ENCODE data around the gene YIF1A. TPM values are rescaled to one million over a fixed set of nuclear protein-coding genes. Genes with fewer than 3 reads are reported as not detected.

Gene YIF1A
- total and polyA plus RNA-seq, 4 donors = 93.0 to 136 (median 117) TPM

DNA sequence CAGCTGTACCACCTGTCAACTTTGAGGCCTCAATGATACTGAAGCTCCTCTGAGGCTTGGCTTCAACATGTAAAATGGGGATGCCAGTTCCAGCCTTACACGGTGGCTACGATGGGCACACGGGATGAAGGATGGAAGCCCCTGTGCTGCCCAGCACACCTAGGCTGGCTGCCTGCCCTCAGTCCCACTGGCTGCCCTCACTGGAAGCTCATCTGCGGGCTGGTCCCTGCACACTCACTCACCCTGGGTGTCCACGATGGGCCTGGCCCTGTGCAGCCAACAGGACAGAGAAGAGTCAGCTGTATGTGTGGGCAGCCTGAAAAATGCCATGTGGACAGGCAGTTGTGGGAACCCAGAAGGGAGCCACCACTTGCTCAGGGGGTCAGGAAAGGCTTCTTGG, 2.2 kb downstream of the YIF1A start:
- Histone ChIP-seq H3K4me3 (ENCODE audit: low read depth in 1 of 3, low read length in 3 of 3) (no peak overlapping the region), H3K36me3 (ENCODE audit: control insufficient read depth in 4 of 4, insufficient read depth in 3 of 4, low read depth in 1 of 4, low read length in 3 of 4) (peaks cover 0 to 5% (median 4%) of the 10 kb centered on the region in 4 donors), H3K4me1 (ENCODE audit: control insufficient read depth in 4 of 4, insufficient read depth in 4 of 4, low read length in 3 of 4) (peaks cover 13 to 50% (median 39%) of the 10 kb centered on the region in 4 donors), H3K27ac (ENCODE audit: low read depth in 1 of 2, low read length in 2 of 2) (no peak overlapping the region), H3K9ac (ENCODE audit: low read depth in 1 of 2, low read length in 2 of 2) (no peak overlapping the region), H3K27me3 (ENCODE audit: control insufficient read depth in 4 of 4, insufficient read depth in 4 of 4, low read length in 3 of 4) (no peaks in the 10 kb centered on the region), H3K9me3 (ENCODE audit: control insufficient read depth in 4 of 4, low read length in 3 of 4) (no peaks in the 10 kb centered on the region)
- 91% methylated on average over 5 of the region's 5 CpGs for WGBS
- DNase-seq (ENCODE audit: low spot score) = no peak
- TF ChIP-seq, protein P1, sequence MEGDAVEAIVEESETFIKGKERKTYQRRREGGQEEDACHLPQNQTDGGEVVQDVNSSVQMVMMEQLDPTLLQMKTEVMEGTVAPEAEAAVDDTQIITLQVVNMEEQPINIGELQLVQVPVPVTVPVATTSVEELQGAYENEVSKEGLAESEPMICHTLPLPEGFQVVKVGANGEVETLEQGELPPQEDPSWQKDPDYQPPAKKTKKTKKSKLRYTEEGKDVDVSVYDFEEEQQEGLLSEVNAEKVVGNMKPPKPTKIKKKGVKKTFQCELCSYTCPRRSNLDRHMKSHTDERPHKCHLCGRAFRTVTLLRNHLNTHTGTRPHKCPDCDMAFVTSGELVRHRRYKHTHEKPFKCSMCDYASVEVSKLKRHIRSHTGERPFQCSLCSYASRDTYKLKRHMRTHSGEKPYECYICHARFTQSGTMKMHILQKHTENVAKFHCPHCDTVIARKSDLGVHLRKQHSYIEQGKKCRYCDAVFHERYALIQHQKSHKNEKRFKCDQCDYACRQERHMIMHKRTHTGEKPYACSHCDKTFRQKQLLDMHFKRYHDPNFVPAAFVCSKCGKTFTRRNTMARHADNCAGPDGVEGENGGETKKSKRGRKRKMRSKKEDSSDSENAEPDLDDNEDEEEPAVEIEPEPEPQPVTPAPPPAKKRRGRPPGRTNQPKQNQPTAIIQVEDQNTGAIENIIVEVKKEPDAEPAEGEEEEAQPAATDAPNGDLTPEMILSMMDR (IDR thresholded peaks at IDR 0.05; ENCODE audit: low read depth, low read length, missing input control) = no peak
- TF ChIP-seq RAD21 (IDR thresholded peaks at IDR 0.05) = no peak
- no peak for TF ChIP-seq REST (IDR thresholded peaks at IDR 0.05)
- TF ChIP-seq YY1 (IDR thresholded peaks at IDR 0.05) = no peak
- no peak for TF ChIP-seq ZBTB33 (IDR thresholded peaks at IDR 0.05)
- TF ChIP-seq ATF3 (IDR thresholded peaks at IDR 0.05) = no peak
- TF ChIP-seq TAF1 (conservative IDR thresholded peaks at IDR 0.05) = no peak
- no peak for TF ChIP-seq FOXA2 (IDR thresholded peaks at IDR 0.05)
- TF ChIP-seq JUND (IDR thresholded peaks at IDR 0.05) = no peak
- TF ChIP-seq MAX (IDR thresholded peaks at IDR 0.05) = no peak
- no peak for TF ChIP-seq HNF4A (conservative IDR thresholded peaks at IDR 0.05)
- no peak for TF ChIP-seq NR2F2 (IDR thresholded peaks at IDR 0.05)
- no peak for TF ChIP-seq FOXA1 (IDR thresholded peaks at IDR 0.05)
- no peak for TF ChIP-seq EGR1 (IDR thresholded peaks at IDR 0.05; ENCODE audit: low read depth in 2 of 2)
- no peak for TF ChIP-seq SP1 (IDR thresholded peaks at IDR 0.05)
- TF ChIP-seq HNF4G (IDR thresholded peaks at IDR 0.05) = no peak
